DOHH2 (cell line): ENCODE data around the gene RD3L.

ENCODE experiments used
- H3F3A ChIP-seq: fragments of 200-600 bp; sonication (generic), shearing (Covaris generic); 2 replicates; pipeline ENCODE4 v1.6.0; 2016; ENCODE audit warnings: antibody characterized with exemption, mild to moderate bottlenecking; ENCODE audit not compliant: control insufficient read depth, insufficient read depth
- H3K27ac ChIP-seq: fragments of 200-600 bp; sonication (generic); 2 replicates; pipeline ENCODE4 v1.5.1; 2014; ENCODE audit warnings: low read depth, mild to moderate bottlenecking, low read length, moderate library complexity
- H3K27me3 ChIP-seq: fragments of 200-600 bp; sonication (generic); 2 replicates; pipeline ENCODE4 v1.6.1; 2014; ENCODE audit warnings: mild to moderate bottlenecking, low read length, mixed read lengths; ENCODE audit not compliant: control insufficient read depth
- H3K36me3 ChIP-seq: fragments of 200-600 bp; sonication (generic); 2 replicates; pipeline ENCODE4 v1.6.1; 2014; ENCODE audit warnings: mild to moderate bottlenecking, low read length, moderate library complexity, mixed read lengths; ENCODE audit not compliant: control insufficient read depth
- H3K4me1 ChIP-seq: fragments of 200-600 bp; sonication (generic); 2 replicates; pipeline ENCODE4 v1.6.1; 2014; ENCODE audit warnings: mild to moderate bottlenecking, low read length, mixed read lengths; ENCODE audit not compliant: control insufficient read depth
- H3K4me2 ChIP-seq: fragments of 200-600 bp; sonication (generic); 2 replicates; pipeline ENCODE4 v1.6.0; 2014; ENCODE audit warnings: mild to moderate bottlenecking, low read length, moderate library complexity
- H3K4me3 ChIP-seq: fragments of 200-600 bp; sonication (generic); 2 replicates; pipeline ENCODE4 v1.5.1; 2014; ENCODE audit warnings: mild to moderate bottlenecking, low read length, mixed read lengths
- H3K79me2 ChIP-seq: fragments of 200-600 bp; sonication (generic); 2 replicates; pipeline ENCODE4 v1.6.1; 2014; ENCODE audit warnings: mild to moderate bottlenecking, low read length, mixed read lengths; ENCODE audit not compliant: control insufficient read depth
- H3K9me2 ChIP-seq: fragments of 200-600 bp; sonication (generic); replicated peaks from 2 replicates; pipeline ENCODE4 v1.6.1; 2014; ENCODE audit warnings: mild to moderate bottlenecking, low read length, mixed read lengths; ENCODE audit not compliant: control insufficient read depth
- H3K9me3 ChIP-seq: fragments of 200-600 bp; sonication (generic); 2 replicates; pipeline ENCODE4 v1.6.1; 2014; ENCODE audit warnings: antibody characterized with exemption, low read length, mixed read lengths; ENCODE audit not compliant: control insufficient read depth, insufficient read depth
- H4K20me1 ChIP-seq: fragments of 200-600 bp; sonication (generic); 2 replicates; pipeline ENCODE4 v1.6.0; 2014; ENCODE audit warnings: low read depth, mild to moderate bottlenecking, antibody characterized with exemption, low read length, moderate library complexity; ENCODE audit not compliant: control insufficient read depth, insufficient read depth
- EZH2phosphoT487 ChIP-seq: fragments of 200-600 bp; sonication (generic); IDR thresholded peaks from 2 replicates; pipeline ENCODE4 v1.6.1; 2017; ENCODE audit warnings: borderline replicate concordance, mild to moderate bottlenecking, antibody characterized with exemption, low read length, moderate library complexity, mixed read lengths
- TF ChIP-seq, protein P1 (sequence below): fragments of 200-600 bp; sonication (generic); IDR thresholded peaks from one replicate; pipeline ENCODE4 v1.5.1; 2014; ENCODE audit warnings: antibody characterized with exemption, mild to moderate bottlenecking, low read depth, low read length; ENCODE audit not compliant: poor library complexity, severe bottlenecking

Gene RD3L

DNA sequence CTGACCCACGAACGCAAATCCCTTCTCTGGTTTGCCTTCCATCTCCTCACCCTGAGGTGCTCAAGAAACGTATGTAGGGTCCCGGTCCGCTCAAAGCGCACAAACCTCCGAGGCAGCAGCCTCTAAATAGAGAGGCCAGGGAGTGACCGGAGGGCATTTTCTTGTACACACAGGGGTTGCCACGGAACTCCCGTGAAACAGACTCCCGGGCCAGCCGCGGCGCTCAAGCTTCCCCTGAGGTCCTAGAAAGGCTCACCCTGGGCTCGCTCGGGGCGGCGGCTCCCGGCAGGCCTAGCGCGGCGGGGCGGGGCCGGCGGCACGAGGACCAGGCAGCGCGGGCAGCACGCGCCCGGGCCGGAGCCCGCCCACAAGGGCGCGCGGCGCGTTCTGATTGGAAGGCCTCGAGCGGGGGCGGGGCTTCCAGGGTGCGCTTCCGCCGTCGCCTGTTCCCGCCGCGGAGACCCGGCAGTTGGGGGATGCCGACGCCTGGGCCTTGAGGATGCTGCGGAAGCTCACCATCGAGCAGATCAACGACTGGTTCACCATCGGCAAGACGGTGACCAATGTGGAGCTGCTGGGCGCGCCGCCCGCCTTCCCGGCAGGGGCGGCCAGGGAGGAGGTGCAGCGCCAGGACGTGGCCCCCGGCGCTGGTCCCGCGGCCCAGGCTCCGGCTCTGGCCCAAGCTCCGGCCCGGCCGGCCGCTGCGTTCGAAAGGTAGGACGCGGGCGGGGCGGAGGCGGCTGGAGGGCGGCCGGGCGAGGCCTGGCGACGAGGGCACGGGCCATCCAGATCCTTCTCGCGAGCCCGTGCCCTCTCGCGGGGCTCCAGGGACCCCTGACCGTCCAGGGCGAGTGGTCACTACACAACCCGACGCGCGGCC is 14.1 kb downstream of the RD3L start, which contains the start of gene TDRD9:
Gene TDRD9 (plus strand): TSS at position 446 of the 880 bp plus-strand sequence. CDS start 54 bp downstream, at position 500.
- H3K9me2 ChIP-seq = no peaks in the 10 kb centered on the region
- H4K20me1 ChIP-seq = no peaks in the 10 kb centered on the region
- no peaks in the 10 kb centered on the region for H3K36me3 ChIP-seq
- no peaks in the 10 kb centered on the region for H3K9me3 ChIP-seq
- H3K27me3 ChIP-seq = no peaks in the 10 kb centered on the region
- TF ChIP-seq, protein P1, sequence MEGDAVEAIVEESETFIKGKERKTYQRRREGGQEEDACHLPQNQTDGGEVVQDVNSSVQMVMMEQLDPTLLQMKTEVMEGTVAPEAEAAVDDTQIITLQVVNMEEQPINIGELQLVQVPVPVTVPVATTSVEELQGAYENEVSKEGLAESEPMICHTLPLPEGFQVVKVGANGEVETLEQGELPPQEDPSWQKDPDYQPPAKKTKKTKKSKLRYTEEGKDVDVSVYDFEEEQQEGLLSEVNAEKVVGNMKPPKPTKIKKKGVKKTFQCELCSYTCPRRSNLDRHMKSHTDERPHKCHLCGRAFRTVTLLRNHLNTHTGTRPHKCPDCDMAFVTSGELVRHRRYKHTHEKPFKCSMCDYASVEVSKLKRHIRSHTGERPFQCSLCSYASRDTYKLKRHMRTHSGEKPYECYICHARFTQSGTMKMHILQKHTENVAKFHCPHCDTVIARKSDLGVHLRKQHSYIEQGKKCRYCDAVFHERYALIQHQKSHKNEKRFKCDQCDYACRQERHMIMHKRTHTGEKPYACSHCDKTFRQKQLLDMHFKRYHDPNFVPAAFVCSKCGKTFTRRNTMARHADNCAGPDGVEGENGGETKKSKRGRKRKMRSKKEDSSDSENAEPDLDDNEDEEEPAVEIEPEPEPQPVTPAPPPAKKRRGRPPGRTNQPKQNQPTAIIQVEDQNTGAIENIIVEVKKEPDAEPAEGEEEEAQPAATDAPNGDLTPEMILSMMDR = no peak
- no peak for TF ChIP-seq EZH2phosphoT487
- H3F3A ChIP-seq = no peaks in the 10 kb centered on the region
- H3K4me3 ChIP-seq = no peak within 1 kb of the TSS
- no peaks in the 10 kb centered on the region for H3K79me2 ChIP-seq
- H3K4me1 ChIP-seq = peaks cover 7% of the 10 kb centered on the region
- no peak within 1 kb of the TSS for H3K27ac ChIP-seq
- no peak within 1 kb of the TSS for H3K4me2 ChIP-seq

DNA sequence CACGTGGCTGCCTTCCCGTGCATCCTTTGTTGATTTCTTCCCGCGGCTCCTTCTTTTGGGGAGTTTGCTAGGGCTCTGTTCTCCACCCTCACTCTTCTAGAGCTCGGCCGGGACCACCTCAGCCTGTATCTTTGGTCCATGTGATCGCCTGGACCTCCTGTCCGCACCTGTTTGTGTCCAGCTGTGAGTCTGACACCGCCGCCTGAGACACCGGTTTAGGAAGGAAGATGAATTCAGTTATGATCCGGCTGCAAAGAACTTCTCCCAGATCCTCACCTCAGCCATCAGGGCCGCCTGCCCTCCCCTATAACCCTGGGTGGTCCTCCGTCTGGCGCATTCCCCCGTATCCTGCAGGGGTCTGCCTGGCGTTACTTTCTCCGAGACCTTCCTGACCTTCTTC is 14.8 kb downstream of the RD3L start:
- Histone ChIP-seq H3K79me2 (no peaks in the 10 kb centered on the region), H4K20me1 (no peaks in the 10 kb centered on the region), H3K27ac (no peak overlapping the region), H3K36me3 (no peaks in the 10 kb centered on the region), H3K4me3 (no peak overlapping the region), H3K9me3 (no peaks in the 10 kb centered on the region), H3K4me2 (no peak overlapping the region), H3K27me3 (no peaks in the 10 kb centered on the region), H3K9me2 (no peaks in the 10 kb centered on the region), H3F3A (no peaks in the 10 kb centered on the region), H3K4me1 (peaks cover 7% of the 10 kb centered on the region)
- TF ChIP-seq EZH2phosphoT487 = no peak
- TF ChIP-seq, protein P1 = no peak

DNA sequence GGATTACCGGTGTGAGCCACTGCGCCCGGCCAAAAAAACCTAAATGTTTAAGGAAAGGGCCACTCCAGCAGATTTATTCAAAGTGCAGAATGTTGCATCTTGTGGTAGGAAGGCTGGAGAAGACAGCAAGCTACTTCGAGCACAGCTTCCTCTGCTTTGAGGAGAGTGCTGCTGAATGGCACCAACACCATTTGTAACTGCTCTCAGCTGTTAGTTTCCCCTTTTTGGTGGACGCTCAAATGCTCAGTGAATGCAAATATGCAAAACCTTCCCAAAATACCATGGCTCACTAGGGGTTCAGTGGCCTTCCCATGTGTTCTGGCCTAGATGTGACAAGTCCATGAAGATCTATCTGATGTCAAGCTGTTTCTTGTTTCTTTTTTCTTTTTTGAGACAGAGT is 17.0 kb downstream of the RD3L start:
- H3K4me1 ChIP-seq = peaks cover 15% of the 10 kb centered on the region
- peaks cover 5% of the 10 kb centered on the region; the same call in 1 of the 2 replicates for H4K20me1 ChIP-seq
- peak overlapping the region; percentile 34 for H3K4me2 ChIP-seq
- no peaks in the 10 kb centered on the region for H3F3A ChIP-seq
- no peaks in the 10 kb centered on the region for H3K9me3 ChIP-seq
- H3K9me2 ChIP-seq = no peaks in the 10 kb centered on the region
- no peak overlapping the region for H3K27ac ChIP-seq
- peaks cover 3% of the 10 kb centered on the region; the same call in 1 of the 2 replicates for H3K36me3 ChIP-seq
- H3K4me3 ChIP-seq = no peak overlapping the region
- H3K27me3 ChIP-seq = no peaks in the 10 kb centered on the region
- peaks cover 13% of the 10 kb centered on the region for H3K79me2 ChIP-seq
- TF ChIP-seq, protein P1 = no peak
